Stimulated activated CD8-positive, alpha-beta memory T cell treated with anti-CD3 and anti-CD28 coated beads, Interleukin-4, amount 100 ng/mL, for 24 hours (primary cell): ENCODE results near the gene MED22.
"Not testable (repeated sequence)": the region's sequence is repeated elsewhere in the genome, so short reads cannot be mapped to it uniquely, and the experiment has no call there.

Experiments used
- DNase-seq: peaks from one replicate; pipeline ENCODE4 v3.0.0-alpha.2; 2020; ENCODE audit warnings: low read depth

MED22 gene

GRCh38 chr9:133304477-133305377, 43.2 kb downstream of the MED22 start:
- no peak for DNase-seq

DNA sequence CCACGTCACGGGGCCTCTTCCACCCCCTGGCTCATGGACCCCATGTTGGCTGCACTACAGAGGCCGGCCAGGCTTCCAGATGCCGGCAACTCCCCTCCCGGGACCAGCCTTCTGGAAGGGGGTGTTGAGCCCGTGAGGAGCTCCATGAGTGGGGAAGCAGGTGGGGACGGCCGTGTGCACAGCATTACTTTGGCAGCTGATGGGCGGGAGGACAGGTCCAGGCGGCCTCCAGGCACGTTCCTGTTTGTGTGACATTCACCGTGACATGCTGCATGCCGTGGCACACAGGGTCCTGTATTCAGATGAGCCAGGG, 43.8 kb downstream of the MED22 start:
- no peak for DNase-seq

DNA sequence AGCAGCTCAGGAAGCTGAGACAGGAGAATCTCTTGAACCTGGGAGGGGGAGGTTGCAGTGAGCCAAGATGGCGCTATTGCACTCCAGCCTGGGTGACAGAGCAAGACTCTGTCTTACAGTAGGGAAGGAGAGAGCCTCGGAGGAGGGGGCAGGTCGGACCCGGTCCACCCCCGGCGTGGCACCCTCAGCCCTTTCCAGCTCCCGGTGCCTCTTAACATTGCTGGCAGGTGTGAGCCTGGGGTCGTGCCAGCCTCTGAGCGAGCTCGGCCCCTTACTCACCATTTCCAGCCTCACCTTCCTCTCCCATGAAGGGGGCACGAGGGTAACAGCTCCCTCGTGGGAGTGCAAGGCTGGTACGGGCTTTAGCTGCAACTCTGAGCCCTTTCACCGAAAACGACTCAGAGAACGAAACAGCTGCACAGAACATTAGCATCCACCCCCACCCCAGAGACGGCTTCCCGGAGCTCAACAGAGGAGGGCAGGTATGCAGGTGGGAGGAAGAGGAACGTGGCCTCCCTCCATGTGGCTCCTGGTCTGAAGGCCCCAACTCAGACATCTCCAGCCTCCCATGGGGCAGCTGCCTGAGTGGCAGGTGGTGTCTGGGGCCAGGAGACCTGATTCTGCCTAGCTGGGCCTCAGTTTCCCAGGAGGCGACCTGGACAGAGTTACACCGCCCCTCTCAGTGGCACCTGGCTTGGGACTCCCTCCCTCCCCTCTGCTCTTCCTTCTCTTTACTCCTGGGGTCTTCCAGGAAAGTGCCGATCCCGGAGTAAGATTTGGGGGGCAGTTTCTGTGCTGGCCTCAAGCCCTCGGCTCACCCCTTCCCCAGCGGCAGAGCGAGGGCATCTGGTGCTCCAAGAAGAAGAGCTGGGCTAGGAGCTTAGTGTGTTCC, 44.4 kb downstream of the MED22 start:
- DNase-seq, result no peak

DNA sequence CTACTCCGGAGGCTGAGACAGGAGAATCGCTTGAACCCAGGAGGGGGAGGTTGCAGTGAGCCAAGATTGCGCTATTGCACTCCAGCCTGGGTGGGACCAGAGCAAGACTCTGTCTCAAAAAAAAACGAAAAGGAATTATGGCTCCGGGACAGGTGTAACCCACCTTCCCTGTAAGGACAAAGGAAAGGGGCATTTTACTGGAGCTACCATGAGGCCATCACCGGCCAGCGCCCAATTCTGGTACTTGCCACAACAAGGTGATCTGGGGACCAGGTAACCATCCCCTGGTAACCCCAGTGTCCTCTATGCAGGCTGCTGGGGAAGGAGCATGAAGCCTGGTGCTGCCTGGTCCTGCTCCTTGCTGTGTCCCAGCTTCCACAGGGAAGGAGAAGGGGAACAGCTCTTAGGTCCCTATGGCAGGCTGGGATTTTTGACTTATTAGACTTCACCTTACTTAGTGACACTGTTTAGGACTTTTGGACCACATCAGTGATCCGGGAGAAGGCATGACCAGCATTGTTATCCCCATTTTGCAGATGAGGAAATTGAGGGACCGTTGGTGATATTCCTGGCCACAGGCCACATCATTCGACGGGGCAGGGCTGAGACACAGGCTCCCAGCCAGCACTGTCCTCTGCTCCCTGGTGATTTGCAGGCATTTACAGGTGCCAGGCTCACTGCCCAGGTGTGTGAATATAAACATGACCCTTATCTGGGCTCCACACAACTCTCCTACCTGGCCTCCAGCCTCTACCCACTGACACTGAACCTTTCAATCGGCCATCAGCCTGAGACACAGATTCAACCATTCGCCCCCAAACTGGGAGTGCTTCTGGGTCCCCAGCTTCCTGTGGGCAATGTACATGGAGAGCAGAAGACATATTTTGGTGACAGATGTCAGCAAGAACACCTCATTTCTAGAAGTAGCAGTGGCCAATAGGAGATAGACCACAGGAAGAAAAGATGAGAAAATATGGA, 46.4 kb downstream of the MED22 start:
- no peak for DNase-seq

DNA sequence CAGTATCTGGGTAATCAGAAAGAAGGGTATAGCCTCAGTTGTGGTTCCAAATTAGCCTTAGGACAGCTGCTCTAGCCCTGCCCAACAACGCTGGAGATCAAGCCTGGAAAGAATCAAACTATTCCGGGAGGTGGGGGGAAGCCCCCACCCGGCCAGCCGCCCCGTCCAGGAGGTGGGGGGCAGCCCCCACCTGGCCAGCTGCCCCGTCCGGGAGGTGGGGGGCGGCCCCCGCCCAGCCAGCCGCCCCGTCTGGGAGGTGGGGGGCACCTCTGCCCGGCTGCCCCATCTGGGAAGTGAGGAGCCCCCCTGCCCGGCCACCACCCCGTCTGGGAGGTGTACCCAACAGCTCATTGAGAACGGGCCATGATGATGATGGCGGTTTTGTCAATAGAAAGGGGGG, 47.9 kb downstream of the MED22 start:
- not testable (repeated sequence) for DNase-seq

DNA sequence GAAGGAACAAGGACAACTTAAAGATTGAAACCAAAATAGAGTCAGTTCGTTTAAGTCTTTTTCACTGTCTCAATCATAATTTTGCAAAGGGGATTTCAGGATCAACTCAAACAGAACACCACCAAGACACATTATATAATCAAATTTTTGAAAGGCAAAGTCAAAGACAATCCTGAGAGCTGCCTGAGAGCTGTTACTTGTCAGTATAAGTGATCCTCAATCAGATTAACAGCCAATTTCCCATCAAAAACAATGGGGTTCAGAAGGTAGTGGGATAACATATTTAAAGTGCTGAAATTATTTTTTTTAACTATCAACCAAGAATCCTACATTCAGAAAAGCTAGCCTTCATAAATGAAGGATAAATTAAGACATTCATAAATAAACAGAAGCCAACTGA, 53.7 kb downstream of the MED22 start:
- DNase-seq, result no peak

DNA sequence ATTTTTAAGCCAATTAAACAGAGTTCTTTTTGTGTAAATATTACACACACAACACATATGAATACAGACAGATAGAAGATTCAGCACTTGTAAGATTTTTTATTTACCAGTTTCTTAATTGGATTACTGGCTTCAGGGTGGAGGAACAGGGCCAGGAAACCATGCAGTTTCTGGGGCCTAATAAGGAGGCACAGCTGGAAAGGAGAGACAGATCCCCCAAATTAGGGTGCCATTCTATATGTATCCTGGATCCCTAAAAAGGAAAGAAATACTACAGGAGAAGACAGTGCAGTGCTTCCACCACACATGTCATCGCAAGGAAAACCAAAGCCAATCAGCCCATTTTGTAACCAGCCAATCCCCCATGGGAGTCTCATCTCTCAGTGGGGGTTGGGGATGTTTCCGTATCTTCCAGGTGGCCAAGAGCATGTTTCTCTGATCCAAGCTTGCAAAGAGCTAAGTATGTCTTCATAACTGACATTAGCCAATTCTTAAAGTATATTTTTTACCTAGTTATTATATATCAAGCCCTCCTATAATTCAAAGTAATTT, 57.1 kb downstream of the MED22 start:
- no peak for DNase-seq
